Measurements from ENCODE around the gene SLC19A1.

GRCh38 chr21:45555251-45555556 is 13.0 kb upstream of the SLC19A1 start:
- TF ChIP-seq CTCF (IDR thresholded peaks at IDR 0.05; ENCODE audit: low read depth, low read length, missing input control) (no peak), FOXA2 (IDR thresholded peaks at IDR 0.05) (no peak), ZBTB33 (IDR thresholded peaks at IDR 0.05) (no peak), EGR1 (IDR thresholded peaks at IDR 0.05; ENCODE audit: low read depth in 2 of 2) (no peak), RAD21 (IDR thresholded peaks at IDR 0.05) (no peak)
